ENCODE measurements around the gene UBTF.

Gene UBTF, protein sequence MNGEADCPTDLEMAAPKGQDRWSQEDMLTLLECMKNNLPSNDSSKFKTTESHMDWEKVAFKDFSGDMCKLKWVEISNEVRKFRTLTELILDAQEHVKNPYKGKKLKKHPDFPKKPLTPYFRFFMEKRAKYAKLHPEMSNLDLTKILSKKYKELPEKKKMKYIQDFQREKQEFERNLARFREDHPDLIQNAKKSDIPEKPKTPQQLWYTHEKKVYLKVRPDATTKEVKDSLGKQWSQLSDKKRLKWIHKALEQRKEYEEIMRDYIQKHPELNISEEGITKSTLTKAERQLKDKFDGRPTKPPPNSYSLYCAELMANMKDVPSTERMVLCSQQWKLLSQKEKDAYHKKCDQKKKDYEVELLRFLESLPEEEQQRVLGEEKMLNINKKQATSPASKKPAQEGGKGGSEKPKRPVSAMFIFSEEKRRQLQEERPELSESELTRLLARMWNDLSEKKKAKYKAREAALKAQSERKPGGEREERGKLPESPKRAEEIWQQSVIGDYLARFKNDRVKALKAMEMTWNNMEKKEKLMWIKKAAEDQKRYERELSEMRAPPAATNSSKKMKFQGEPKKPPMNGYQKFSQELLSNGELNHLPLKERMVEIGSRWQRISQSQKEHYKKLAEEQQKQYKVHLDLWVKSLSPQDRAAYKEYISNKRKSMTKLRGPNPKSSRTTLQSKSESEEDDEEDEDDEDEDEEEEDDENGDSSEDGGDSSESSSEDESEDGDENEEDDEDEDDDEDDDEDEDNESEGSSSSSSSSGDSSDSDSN

DNA sequence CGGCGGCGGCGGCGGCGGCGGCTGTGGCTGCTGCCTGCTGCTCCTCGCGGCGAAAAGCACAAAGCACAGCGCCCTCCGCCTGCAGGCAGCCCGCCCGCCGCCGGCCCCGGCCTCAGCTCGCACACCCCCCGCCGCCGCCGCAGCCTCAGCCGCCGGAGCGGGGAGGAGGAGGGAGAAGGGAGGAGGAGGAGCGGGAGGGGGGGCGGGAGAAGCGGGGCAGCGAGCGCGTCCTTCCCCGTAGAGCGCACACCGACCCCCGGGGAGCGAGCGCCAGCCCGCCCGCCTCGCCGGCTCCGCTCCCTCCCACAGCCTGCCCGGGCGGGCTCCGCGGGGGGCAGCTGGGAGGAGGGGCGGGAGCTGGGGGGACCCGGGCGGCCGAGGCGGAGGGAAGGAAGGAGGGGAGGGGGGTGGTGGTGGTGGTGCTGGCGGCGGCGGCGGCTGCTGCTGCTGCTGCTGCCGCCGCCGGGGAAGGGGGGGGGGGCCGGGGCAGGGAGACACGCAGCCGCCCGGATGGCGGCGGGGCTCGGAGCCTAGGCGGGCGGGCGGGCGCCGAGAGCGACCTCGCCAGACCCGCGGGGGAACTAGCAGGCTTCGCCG lies at the start of gene UBTF:
UBTF (minus strand) TSS at position 60 of the 597 bp plus-strand sequence. CDS start 1,446 bp downstream, outside the sequence.
- DNase-seq (ENCODE audit: low read depth): no peak

DNA sequence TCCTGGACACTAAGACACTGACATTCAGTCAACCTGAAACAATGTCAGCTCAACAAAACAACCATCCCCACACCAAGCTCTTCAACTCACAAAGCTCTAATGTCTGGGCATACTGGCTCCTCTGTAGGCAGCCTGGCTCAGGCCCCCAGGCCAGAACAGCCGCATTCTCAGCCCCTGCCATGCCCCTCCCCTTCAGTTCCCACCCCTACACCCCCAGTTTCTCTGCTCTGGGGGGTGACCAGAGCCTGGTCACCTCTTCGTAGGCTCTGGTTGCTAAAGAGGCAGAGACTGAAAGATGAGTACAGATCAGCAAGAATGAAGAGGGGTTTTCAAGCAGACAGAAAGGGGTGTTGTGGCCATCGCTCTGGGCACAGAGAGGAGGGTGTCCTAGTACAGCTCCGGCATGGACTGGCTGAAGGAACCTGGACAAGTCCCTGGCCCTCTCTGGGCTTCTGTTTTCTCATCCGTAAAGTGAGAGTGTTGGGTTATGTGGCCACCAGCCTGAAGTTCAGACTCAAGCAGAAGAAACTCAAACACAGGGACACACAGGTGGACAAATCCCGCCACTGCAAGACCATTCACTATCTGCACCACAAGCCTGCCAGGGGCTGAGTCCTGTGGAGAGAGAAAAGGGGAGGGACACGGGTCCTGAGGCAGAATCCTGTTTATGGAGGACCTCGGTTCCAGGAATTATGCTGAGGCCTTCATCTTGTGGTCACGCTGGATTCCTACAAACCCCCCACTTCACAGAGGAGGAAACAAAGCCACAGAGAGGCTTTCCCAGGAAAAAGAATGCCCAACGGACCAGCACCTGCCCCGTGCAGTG lies 49.4 kb upstream of the UBTF start:
- DNase-seq (ENCODE audit: low read depth): no peak

DNA sequence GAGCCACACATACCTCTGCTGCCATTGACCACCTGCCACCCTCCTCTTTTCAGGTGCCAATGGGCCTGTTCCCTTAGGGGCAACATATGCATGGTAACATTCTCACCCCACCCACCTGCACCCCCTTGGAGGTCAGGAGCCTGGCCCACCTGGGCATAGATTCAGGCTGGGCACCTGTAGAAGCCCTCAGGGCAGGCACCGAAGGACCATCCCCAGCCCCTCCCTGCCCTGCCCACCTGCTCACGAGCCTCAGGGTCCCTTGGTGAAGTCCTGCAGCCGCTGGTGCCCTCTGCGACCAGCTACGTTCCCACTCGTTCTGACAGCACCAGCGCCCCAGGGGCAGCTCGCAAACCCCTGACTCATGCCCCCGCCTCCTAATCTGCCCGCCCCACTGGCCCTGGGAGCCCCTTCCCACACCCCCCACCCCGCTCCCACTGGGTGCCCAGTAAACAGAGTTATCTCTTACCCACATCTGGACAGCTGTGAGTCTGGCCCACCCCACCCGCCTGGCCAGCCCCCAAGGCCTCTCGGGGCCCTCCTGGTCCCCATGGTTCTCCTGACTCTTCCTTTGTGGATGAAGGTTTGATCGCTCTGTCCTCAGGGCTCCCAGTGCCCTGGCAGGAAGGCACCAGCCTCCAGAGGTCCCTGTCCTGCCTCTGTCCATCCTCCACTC lies 48.5 kb upstream of the UBTF start, which contains the start of gene SLC4A1:
SLC4A1 (minus strand) TSS at position 318 of the 673 bp plus-strand sequence. CDS start 5,269 bp downstream, outside the sequence.
- DNase-seq (ENCODE audit: low read depth): no peak

DNA sequence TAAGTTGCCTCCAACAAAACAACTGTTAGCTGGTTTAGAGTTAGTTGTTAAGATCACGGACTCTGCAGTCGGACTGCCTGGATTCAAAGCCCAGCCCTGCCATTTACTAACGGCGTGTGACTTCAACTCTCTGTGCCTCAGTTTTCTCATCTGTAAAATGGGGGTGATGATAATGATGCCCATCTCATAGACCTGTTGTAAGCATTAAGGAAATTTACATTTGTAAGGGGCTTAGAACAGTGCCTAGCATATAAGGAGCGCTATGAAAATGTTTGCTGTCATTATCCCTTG lies 47.6 kb upstream of the UBTF start:
- DNase-seq (ENCODE audit: low read depth): no peak

DNA sequence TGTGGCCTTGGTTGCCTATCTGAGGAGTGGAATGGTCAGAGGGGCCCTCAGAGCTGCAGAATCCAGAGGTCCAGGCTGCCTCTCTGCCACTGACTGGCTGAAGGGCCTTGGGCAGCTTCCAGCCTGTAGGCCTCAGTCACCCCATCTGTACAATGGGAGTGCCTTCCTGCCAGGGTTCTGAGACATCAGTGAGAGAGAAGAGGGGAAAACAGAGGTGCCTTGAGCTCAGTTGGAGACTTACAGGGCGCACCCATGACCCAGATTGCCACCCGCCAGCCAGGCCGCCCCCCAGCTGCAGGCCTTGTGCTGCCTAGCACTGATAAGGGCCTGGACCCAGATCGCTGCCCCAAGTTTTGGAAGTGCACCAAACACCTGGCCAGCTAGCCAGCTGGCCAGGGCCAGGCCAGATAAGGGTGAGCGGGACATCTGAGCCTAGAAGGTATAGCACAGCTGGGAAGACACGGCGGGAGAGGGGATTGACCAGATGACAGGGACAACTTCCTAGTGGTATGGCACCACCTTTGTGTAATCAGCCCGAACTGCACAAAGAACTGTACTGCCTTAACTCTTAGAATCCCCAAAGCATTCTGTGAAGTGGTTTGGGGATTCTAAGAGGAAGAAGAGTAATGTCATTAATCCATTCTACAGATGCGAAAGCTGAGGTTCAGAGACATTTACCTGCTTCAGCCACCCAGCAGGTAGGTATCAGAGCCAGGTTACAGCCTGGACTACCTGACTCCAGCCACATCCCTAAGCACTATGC lies 47.1 kb upstream of the UBTF start:
- no peak for DNase-seq (ENCODE audit: low read depth)

GRCh38 chr17:44263345-44263902 lies 43.9 kb upstream of the UBTF start:
- no peak for DNase-seq (ENCODE audit: low read depth)

DNA sequence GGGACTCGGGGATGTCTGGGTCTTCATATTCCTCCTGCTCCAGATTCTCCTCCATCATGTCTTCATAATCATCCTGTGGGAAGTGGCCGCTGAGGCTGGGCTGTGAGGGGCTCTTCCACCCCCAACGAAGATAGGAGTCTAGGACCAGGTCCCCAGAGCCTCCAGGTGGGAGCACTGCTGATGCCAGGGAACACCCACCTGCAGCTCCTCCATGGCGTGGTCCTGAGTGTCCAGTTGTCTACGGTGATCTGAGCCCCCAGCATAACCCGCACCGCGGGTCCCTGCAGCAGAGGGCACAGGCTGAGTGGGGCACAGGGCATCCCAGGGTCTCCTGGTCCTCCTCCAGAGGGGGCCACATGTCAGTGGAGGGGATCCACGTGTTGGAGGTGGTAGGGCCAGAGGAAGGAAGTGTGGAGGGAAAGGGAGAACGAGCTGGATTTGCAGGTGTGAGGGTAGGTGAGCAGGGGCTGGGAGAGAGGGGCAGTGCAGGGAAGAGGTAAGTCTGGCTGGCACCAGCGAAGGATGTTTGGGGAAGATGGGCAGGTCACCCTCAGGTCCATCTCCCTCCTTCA lies 43.3 kb upstream of the UBTF start:
- DNase-seq (ENCODE audit: low read depth): no peak

DNA sequence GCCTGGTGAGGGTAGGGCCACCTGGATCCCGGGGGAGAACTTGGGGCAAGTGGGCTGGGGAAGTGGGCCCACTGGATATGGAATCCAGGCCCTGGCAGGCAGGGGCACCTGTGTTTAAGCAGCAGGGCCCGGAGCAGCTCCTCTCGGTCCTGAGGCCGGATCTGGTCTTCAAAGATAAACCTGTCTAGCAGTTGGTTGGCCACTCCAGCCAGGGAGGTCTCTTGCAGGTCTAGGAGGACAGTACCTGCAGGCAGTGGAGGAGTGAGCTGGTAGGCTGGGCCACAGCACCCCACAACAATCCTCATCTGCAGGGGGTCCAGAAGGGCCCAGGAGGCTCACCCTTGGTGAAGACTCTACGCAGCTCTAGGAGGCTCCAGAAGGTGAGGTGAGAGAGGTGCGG lies 40.8 kb upstream of the UBTF start:
- no peak for DNase-seq (ENCODE audit: low read depth)

- no peak for DNase-seq (ENCODE audit: low read depth)
Observed at GRCh38 chr17:44258811-44259351, 39.4 kb upstream of the UBTF start.

DNA sequence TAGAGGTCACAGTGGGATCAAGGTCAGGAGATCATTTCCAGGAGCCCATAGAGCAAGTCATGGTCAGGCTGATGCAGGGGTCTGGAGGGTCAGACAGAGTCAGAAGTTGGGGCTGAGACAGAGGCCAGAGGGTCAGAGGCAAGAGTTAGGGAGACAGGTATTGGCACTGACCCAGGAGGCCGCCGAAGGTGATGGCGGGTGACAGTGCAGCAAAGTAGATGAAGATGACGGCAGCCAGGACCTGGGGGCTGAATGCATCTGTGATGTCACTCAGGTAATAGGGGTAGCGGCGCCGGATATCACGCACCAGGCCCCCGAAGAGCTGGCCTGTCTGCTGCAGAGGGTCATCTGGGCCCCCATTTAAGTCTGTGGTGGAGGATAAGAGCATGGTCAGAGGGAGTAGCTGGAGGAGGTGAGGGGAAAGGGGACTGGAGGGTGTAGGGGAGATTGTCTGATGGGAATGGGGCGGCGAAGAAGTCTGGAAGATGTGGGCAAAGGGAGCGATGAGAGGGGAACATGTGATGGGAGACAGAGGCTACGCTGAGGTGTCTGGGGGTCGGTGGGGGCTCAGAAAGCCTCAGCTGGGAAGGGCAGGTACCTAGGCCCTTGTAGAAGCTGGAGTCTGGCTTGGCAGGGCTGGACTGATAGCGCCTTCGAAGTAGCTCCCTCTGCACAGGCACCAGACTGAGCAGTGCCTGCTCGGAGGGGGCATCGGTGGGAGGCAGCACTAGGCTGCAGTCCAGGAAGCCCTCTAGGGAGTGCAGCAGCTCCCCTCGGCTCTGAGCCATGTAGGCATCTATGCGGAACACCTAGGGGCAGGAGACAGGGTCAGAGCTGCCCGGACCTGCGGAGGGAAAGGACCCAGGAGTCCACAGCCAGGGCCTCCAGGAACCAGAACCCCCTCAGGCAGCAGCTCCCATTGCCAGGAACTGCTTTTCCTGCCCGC lies 38.6 kb upstream of the UBTF start:
- no peak for DNase-seq (ENCODE audit: low read depth)

GRCh38 chr17:44256671-44257070 lies 37.2 kb upstream of the UBTF start:
- DNase-seq (ENCODE audit: low read depth): no peak

DNA sequence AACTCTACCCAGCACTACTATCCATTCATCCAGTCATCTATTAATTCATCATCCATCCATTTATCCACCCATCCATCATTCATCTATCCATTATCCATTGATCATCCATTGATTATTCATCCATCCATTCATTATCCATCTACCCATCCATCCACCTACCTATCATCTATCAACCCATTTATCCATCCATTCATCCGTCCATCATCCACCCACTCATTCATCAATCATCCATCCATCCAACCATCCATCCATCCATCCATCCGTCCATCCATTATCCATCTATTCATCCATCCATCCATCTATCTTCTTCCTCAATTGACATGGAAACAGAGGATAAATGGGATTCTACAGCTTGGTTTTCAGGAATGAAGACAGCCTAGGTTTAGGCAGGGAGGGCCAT lies 36.4 kb upstream of the UBTF start:
- DNase-seq (ENCODE audit: low read depth): no peak

GRCh38 chr17:44254361-44255095 lies 35.1 kb upstream of the UBTF start:
- no peak for DNase-seq (ENCODE audit: low read depth)

- no peak for DNase-seq (ENCODE audit: low read depth)
Observed at GRCh38 chr17:44253006-44253405, 33.5 kb upstream of the UBTF start.

DNA sequence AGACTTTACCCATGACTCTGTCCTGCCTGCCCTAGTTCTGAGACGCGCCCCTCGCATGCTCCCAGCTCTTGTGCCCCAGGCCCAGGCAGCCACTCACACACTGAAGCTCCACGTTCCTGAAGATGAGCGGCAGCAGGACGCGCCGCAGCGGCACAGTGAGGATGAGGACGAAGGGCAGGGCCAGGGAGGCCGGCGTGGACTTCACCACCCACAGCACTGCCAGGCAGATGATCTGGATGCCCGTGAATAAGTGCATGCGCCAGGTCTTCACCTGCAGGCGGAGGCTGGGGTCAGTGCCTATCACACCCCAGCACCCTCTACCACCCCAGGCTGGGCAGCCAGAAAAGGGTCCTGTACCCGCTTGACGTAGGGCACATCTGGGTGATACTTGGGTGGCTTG lies 31.6 kb upstream of the UBTF start:
- no peak for DNase-seq (ENCODE audit: low read depth)

DNA sequence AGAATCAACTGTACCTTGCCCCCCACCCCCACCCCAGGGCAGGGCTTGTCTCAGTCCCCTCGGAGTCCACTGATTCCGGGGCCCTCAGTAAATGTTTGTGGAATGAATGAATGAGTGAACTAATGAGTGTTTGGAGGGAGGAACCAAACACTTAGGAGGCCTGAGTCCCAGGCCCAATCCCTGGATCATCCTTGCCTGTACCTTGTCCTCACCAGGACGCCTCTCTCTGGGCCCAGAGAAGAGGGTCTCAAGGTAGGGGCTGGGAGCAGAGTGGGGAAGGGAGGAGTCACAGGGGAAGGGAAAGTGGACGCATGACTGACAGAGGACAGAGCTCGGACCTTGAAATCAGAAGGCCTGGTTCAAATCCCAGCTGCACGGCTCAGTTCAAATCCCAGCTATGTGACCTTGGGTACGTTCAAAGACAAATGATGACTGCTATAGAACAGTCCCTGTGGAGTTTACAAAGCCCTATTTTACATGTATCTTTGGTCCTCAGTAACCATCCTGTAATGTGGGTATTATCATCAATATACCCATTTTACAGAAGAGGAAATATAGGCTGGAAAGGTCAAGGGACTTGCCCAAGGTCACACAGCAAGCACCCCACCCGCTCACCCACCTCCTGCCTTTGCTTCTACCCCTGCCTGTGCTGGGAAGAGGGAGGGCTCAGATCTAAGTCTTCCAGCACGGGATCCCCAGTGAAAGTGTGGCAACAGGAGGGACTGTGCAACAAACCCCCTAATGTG lies 30.2 kb upstream of the UBTF start:
- no peak for DNase-seq (ENCODE audit: low read depth)
